ENCODE data around the gene CST5.
A peak's percentile ranks its signal among the peaks of the same experiment; 100 is the strongest.
"Not testable (repeated sequence)": the region's sequence is repeated elsewhere in the genome, so short reads cannot be mapped to it uniquely, and the experiment has no call there.

CST5 gene, protein sequence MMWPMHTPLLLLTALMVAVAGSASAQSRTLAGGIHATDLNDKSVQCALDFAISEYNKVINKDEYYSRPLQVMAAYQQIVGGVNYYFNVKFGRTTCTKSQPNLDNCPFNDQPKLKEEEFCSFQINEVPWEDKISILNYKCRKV

DNA sequence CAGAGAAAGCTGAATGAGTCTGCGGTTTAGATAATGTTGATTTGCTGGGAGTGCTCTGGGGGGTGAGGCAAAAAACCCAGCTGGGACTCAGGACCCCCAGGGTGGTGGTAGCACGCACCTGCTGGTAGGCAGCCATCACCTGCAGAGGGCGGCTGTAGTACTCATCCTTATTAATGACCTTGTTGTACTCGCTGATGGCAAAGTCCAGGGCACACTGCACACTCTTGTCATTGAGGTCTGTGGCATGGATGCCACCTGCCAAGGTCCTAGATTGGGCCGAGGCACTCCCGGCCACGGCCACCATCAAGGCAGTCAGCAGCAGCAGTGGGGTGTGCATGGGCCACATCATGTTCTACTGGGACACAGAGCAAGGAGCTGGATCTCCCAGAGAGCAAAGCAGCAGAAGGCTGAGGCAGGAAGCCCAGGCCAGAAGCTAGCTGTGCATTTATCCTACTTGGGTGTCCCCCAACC, at the start of gene CST5:
CST5 (minus strand) TSS at position 421 of the 471 bp plus-strand sequence; CDS start at position 349, 72 bp downstream.
- DNase-seq: no peak

DNA sequence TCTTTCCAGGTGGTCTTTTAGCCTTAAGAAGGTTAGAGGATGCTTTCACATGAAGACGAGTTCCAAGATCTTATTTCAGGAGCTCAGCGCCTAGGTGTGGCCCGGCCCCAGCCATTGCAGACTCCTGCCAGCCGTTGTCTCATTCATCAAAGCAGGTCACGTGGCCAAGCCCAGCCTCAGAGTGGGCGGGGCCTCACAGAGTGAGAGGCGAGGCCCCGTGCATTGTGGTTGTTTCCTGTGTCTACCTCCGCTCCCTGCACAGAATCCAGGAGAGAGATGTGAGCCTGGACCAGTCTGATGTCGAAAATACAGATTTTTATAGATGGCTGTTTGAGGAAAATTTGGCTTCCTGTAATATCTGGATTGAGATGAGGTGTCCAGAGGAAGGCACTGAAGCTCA, 49.2 kb upstream of the CST5 start:
- no peak for DNase-seq

DNA sequence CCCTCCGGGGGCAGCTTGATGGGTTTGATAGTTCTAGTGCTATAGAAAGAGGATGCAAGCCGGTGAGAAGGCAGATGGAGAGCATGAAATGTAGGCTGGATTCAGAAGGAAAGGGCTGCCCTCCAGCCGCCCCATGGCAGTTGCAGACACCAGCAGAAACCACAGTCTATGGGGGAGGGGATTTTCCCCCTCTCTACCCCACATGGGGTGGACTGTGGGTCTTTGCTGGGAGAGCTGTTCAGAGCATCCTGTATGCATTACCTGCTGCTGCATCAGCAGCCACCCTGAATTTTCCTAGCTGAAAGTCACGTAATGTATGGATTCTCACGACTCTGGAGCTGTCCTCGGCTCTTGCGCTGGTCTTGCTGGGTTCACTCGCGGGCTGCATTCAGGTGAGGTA, 48.8 kb upstream of the CST5 start:
- no peak for DNase-seq

DNA sequence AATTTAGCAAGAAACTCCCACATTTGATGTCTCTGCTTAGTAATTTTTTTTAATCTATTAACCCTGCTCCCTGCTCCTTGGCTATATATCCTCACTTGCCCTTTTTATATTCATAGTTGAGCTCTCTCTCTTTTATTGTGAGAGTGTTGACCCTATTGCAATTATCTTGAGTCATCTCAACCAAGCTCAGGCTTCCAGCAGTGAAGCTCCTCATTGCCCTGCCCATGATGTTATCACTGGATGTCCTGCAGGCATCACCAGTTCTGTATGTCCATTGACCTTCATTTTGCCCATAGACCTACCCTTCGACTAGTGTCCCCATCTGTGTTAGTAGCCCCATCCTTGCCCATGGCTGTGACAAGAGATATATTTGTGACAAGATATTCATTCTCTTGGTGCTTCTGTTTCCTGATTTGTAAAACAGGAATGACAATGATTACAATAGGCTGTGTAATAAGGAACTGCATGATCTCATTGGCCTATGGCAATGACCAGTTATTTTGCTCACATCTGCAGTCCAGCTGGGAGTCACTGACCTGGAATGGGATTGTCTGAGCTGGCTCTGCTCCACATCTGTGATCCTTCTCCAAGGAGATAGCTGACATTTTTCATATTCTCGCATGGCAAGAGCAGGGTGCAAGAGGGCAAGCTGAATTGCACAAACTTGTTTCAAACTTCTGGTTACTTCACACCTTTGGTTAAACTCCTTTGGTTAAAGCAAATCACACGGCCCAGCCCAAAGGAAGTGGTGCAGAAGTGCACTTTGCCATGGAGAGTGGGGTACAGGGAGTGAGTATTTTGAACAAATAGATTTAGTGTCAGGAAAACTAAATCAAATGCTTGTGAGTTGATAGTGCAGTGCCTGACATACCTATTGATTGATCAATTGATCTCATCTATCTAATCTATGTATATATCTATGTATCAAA, 47.7 kb upstream of the CST5 start:
- no peak for DNase-seq

DNA sequence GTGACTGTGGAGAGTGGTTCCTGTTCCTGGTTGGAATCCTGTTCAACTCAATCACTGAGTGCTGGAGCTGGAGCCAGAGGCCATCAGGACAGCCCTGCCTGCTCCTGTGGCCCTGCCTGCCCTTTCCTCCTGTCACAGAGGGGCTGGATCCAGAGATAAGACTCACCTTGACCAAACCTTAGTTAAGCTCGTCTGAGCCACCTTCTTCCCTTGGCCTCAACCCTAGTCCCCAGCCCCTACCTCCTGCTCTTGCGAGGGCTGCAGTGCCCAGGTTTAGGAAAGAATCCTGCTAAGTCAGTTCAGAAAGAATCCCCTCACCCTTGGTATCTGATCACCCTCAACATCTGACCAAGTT, 47.0 kb upstream of the CST5 start:
- no peak for DNase-seq

DNA sequence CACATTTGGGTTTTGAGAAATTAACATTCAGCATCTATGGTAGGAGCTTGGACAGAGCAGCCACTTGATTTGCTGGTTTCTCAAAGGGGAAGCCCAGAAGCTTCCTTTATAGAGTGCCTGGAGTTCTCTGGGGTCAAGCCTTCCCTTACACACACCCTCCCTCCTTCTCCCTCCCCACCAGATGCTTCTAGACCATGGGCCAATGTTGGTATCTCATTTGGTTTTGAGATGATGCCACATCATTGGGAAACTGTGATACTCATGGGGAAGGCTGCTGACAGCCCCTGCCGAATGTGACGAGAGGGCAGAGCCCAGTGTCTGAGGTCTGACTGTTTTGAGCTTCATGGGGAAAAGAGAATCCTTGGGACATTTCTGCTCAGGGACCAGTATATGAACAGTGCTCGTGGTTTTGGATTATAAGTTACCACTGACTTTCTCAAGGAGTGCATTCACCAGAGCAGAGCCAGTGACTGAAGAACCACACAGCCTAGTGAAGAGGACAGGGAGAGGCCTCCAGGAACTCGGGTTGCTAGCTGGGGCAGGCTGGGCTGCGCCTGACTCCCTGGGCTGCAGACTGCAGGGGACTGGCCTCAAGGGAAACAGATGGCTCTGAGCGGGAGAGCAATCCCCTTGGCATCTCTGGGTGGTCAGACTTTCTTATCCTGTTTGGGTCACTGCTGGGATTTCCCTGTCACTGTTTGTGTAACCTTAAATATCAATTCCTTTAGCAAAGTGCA, 46.4 kb upstream of the CST5 start:
- DNase-seq: no peak

DNA sequence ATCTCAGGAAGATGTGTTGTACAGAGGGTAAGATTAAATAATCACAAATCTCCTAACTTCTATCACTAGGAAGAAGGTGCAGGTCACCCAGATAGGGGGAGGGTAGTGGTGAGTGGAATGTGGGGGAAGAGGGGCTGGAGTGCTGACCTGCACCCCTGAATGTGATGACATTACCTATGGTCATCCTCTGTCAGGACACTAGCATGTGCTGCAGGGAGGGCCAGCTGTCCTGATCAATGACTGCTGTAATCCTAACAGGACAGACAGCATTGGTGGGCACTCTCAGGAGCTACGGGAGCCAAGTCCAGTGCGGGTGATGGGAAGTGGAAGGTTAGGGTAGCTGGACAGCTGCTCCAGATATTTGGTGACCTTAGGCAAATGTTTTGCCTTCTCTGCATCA, 45.2 kb upstream of the CST5 start:
- no peak for DNase-seq

DNA sequence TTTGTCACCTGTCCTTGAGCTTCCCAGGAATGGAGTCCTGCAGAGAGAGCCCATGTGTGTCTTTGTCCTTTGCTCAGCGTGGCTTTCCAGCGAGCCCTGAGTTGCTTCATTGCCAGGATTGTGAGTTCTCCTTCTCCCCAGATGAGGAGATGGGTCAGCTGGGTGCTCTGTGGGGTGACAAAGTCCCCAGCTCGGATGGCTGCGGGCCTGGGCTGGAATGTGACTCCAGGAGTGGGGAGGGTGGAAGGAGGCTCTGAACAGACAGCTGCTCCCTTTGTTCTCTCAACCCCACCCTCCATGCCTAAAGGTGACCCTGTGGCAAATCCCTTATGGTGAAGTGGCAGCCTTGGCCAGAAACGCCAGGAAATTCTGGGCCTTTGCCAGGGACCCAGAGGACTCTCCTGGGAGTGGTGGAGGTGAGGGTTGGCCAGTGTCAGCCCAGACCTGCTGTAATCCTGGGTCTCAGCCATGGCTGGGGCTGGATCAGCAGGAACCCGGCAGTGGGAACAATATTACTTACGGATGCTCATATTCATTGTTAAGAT, 44.4 kb upstream of the CST5 start:
- DNase-seq: no peak

DNA sequence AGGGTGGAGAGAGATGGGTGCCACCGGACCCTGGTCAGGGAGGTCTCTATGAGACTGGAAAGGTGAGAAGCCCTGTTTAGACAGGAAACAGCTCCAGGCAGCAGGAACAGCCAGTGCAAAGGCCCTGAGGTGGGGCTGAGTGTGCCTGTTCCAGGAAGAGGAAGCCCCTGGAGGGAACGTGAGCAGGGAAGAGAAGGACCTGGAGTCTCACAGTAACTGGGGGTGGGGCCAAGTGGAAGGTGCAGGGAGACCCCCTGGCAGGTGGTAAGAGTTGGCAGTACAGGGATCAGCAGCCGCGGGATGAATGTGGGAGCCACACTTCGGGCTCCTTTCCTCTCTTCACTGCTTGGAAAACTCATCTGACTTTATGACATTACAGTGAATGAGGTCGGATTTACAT, 43.8 kb upstream of the CST5 start:
- DNase-seq: no peak

DNA sequence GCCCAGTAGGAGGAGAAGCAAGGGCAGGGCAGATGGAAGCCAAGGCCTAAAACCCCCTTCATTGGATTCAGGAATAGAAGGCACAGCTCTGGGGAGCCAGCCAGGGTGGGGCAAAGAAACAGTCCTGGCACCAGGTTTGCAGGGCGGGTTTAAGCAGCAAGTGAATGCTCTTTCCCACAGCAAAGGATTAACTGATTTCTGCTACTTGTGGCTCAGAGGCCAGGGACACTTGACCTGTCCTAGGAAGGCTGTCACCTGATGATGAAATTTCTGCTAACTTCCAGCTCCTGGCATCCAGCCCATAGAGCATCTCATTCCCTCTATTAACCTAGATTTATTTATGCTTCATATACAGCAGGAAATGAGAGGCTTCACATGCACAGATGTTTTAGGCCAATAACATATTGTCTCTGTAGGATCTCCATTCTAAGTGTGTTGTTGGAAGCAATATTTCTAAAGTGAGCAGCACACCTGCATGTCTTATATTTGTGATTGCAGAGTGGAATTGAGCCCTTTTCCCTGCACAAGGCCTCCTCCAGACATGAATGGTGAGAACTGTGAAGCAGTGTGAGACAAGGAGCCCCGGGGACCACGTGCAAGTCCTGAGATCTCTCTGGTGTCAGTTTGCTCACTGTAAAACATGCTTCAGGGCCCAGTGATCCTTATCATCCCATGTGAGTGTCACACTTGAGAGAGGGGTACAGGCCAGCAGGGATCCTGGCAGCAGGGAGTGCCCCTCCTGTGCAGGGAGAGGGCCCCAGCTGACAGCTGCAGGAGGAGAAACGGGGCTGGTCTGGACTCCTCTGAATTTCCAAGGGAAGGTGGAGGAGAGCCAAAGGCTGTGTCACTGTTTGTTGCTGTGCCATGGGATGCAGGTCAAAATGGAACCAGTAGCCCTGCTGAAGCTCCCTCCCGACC, 41.1 kb upstream of the CST5 start:
- DNase-seq: no peak

DNA sequence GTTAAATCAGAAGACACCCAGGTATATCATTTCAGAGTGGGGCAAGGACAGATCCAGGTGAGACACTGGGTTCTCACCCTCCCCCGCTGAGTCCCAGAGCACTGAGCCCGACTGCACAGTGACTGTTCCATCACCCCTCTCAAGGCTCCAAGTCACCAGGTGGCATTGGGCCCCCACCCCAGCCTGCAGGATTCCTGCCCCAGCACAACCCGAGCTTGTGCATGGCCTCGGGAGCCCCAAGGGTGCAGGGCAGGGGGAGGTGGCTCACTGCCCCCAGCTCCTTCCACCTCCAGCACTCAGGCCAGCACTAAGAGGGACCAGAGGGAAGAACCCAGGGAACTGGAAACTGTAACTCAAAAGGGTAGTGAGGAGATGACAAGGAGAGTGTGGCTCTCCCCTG, 39.3 kb upstream of the CST5 start:
- DNase-seq: no peak

DNA sequence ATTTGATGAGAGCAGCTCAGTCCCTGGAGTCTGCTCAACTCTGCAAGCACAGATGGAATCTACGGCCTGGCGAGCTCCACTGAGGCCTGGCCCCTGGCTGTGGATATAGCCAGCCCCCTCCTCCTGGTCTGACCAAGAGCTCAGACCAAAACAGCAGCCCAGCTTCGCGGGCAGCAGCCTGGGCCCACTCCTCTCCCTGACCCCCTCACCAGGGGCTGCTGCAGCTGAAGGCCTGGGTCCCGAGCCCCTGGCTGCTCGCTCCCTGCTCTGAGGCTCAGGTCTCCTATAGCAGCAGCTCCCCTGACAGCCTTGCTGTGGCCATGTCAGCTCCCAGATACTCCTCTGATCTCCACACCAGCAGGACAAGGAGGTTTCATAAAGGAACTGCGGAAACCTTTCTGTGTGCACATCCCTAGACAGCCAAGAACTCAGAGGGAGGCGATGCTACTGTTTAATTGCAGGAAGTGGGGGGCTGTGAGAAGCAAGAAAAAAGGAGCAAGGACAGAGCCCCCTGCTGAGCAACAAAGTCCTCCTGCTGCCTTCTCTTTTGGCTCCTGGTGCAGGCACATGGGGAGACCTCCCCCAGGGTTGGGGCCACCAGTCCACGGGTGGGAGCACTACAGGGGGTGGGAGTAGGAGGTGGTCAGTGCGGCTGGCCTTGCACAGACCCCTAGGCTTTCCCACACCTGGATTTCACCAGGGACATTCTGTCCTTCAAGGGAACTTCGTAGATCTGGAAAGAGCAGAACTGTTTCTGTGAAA, 38.7 kb upstream of the CST5 start:
- no peak for DNase-seq

DNA sequence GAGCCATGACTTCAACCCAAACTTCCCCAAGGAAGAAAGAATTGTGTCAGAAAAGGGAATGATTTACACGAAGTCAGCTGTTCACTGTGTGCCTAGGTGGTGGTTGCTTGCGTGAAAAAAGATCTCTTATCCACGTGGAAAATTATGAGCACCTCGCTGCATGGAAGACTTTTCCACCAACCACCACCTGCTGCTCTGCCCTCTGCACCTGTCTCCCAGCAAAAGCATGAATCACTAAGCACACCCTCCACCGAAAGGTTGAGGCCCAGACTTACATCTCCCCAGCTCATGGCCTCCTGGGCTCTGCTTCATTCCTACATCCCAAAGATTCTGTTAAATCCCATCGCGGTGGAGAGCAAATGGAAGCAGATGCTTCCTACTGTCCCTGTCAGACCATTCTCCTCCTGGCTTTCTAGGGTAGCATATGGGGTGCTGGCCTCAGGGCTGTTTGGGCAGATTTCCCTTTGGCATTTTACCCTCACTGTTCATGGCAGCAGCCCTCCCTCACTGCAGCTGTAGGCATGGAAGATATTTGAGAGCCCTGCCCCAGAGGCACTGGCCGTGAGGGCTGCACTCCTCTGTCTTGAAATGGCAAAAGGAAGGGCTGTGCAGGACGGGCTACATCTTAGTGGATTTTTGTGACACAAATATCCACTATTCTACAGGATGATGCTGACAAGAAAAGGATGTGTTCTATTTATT, 37.6 kb upstream of the CST5 start:
- no peak for DNase-seq

DNA sequence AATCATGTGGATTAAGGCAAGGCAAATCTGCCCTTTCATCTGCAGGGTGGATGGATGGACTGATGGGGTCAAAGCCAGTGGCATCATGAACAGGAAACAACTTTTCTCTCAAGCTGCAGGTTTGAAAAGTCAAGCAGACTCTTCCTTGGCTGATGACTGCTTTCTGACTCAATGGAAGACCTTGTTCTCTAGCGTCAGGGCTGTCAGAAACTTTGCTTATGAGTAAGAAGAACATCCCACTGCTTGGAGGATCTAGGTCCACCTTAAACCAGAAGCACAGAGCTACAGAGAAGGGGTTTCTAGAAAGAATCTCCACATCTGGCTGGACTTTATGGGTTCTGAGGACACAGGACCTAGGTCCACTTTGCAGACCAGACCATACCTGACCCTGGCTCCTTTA, 36.3 kb upstream of the CST5 start:
- DNase-seq: no peak

DNA sequence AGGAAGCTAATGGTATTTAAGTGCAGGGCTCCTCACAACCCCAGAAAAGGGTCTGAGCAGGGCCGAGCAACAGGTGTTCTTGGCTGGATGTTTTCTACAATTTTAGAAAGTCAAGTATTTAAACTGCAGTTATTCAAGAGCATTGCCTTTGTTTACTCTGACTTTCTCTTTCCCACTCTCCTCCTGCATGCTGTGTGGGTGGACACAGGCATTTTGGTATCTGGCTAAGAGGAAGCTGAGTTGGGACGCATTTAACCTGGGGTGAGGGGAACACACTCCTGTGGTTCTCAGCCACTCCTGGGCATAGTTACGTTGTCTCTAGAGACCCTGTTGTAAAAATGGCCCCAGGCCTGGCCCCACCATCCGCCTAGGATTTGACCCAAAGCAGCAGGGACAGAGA, 34.9 kb upstream of the CST5 start:
- not testable (repeated sequence) for DNase-seq

DNA sequence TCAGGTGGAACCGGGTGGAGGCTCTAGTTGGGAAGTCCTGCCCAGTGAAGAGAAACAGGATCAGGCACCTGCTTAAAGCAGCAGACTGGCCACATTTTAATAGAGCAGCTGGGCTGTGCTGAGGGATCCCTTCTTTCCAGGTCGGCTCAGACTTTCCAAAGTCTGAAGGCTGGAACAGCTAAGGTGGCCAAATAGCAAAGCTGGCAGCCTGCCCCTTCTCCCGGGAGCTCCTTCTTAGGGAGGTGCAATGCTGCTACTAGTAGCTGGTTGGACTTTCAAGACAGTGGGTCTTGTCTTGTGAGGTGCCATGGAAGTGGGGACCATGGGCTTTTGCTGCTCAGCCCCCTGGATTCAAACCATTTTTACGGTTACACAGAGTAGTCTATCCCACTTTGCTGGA, 30.7 kb upstream of the CST5 start:
- DNase-seq: no peak

DNA sequence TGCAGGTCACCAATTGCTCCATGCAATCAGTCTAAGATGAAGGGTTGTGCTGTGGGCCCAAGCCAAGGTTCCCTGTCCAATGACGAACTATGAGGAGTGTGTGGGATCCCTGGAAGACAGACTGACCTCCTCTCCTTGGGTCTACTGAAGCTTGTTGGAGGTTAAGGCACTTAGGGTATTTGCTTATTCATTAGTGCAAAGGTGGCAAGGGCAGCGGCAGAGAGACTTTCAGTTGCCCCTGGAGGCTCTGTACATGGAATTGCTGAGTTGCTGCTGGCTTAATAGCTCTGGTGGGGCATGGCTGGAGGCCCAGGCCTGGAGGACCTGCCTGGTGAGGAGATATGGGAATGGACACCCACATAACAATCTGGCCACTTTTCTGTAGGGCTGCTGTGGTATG, 29.8 kb upstream of the CST5 start:
- no peak for DNase-seq

DNA sequence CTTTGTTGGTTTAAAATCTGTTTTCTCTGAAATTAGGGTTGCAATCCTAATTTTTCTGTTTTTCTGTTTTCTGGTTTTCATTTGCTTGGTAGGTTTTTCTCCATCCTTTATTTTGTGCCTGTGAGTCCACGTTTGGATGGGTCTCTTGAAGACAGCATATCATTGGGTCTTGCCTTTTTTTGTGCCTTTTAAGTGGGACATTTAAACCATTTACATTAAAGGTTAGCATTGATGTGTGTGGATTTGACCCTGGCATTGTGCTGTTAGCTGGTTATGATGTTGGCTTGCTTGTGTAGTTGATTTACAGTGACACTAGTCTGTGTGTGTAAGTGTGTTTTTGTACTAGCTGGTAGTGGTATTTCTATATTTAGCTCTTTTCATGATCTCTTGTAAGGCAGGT, 28.0 kb upstream of the CST5 start:
- no peak for DNase-seq

DNA sequence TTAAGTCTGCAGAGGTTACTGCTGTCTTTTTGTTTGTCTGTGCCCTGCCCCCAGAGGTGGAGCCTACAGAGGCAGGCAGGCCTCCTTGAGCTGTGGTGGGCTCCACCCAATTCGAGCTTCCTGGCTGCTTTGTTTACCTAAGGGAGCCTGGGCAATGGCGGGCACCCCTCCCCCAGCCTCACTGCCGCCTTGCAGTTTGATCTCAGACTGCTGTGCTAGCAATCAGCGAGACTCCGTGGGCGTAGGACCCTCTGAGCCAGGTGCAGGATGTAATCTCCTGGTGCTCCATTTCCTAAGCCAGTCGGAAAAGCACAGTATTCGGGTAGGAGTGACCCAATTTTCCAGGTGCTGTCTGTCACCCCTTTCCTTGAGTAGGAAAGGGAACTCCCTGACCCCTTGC, 22.8 kb upstream of the CST5 start:
- not testable (repeated sequence) for DNase-seq

DNA sequence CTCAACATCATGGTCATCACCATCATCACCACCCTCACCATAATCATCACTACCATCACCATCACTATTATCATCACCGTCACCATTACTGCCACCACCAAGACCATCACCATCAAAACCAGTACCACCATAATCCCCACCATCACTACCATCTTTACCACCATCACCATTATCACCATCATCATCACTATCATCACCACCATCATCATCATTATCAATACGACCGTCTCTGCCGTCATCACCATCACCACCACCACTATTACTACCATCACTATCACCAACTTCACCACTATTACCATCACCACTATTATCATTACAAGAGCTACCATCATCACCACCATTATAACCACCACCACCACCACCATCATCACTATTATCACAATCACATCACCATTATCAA, 11.3 kb upstream of the CST5 start:
- not testable (repeated sequence) for DNase-seq

DNA sequence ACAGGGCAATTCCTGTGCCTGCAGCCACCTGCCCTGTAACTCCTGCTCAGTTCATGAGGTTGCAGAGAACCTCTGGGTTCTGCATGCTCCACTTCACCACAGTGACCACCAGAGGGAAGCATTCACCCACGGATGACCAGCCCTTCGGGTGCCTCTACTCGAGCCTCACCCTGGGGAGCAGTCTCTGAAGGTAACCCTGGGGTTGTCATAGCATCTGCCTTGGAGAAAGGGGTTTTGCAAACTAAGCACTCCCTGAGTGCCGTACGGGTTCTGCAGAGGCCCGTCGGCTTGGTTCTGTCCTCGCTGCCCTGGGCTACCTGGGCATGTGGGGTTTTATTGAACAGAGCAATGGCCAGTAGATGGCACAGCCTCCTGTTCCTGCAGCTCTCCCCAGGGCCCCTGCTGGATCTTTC, 10.2 kb upstream of the CST5 start:
- DNase-seq: peak; percentile 7 to 46
